Measurements from ENCODE around the gene ARHGAP21. TPM values are rescaled to one million over a fixed set of nuclear protein-coding genes. Genes with fewer than 3 reads are reported as not detected.
A peak's percentile ranks its signal among the peaks of the same experiment; 100 is the strongest.
"Not testable (repeated sequence)": the region's sequence is repeated elsewhere in the genome, so short reads cannot be mapped to it uniquely, and the experiment has no call there.

The ARHGAP21 gene
- total RNA-seq, 1 donor from 2014 or later = 80.6 TPM

GRCh38 chr10:24661376-24661775 is 62.3 kb downstream of the ARHGAP21 start:
- Histone ChIP-seq H3K27me3 (ENCODE audit: control insufficient read depth, insufficient read depth, low read length) (no peaks in the 10 kb centered on the region), H3K36me3 (ENCODE audit: control insufficient read depth, insufficient read depth, low read length) (peaks cover 2% of the 10 kb centered on the region), H3K4me3 (ENCODE audit: low read depth, low read length) (no peak overlapping the region)
- FAIRE-seq (no peak), DNase-seq (ENCODE audit: low read depth) (no peak)
- no peak for TF ChIP-seq CTCF (IDR thresholded peaks at IDR 0.05; ENCODE audit: insufficient read depth, low read length, severe bottlenecking)

- not testable (repeated sequence) for FAIRE-seq; H3K4me3 ChIP-seq (ENCODE audit: low read depth, low read length); DNase-seq (ENCODE audit: low read depth); H3K27me3 ChIP-seq (ENCODE audit: control insufficient read depth, insufficient read depth, low read length); H3K36me3 ChIP-seq (ENCODE audit: control insufficient read depth, insufficient read depth, low read length)
Measured at GRCh38 chr10:24658319-24658718, 65.4 kb downstream of the ARHGAP21 start.

- not testable (repeated sequence) for H3K4me3 ChIP-seq (ENCODE audit: low read depth, low read length); DNase-seq (ENCODE audit: low read depth); H3K27me3 ChIP-seq (ENCODE audit: control insufficient read depth, insufficient read depth, low read length); H3K36me3 ChIP-seq (ENCODE audit: control insufficient read depth, insufficient read depth, low read length); FAIRE-seq
Measured at GRCh38 chr10:24656326-24656725, 67.4 kb downstream of the ARHGAP21 start.

GRCh38 chr10:24652381-24652957 is 71.2 kb downstream of the ARHGAP21 start:
- FAIRE-seq = no peak
- Histone ChIP-seq H3K36me3 (ENCODE audit: control insufficient read depth, insufficient read depth, low read length) (peaks cover 3% of the 10 kb centered on the region), H3K27me3 (ENCODE audit: control insufficient read depth, insufficient read depth, low read length) (no peaks in the 10 kb centered on the region), H3K4me3 (ENCODE audit: low read depth, low read length) (no peak overlapping the region)
- no peak for DNase-seq (ENCODE audit: low read depth)
- no peak for TF ChIP-seq CTCF (IDR thresholded peaks at IDR 0.05; ENCODE audit: insufficient read depth, low read length, severe bottlenecking)

GRCh38 chr10:24651923-24652322 is 71.8 kb downstream of the ARHGAP21 start:
- FAIRE-seq (no peak), DNase-seq (ENCODE audit: low read depth) (no peak)
- Histone ChIP-seq H3K4me3 (ENCODE audit: low read depth, low read length) (no peak overlapping the region), H3K27me3 (ENCODE audit: control insufficient read depth, insufficient read depth, low read length) (no peaks in the 10 kb centered on the region), H3K36me3 (ENCODE audit: control insufficient read depth, insufficient read depth, low read length) (peaks cover 3% of the 10 kb centered on the region)
- no peak for TF ChIP-seq CTCF (IDR thresholded peaks at IDR 0.05; ENCODE audit: insufficient read depth, low read length, severe bottlenecking)

- no peak for FAIRE-seq
- Histone ChIP-seq H3K4me3 (ENCODE audit: low read depth, low read length) (no peak overlapping the region), H3K36me3 (ENCODE audit: control insufficient read depth, insufficient read depth, low read length) (peaks cover 3% of the 10 kb centered on the region), H3K27me3 (ENCODE audit: control insufficient read depth, insufficient read depth, low read length) (no peaks in the 10 kb centered on the region)
- TF ChIP-seq CTCF (IDR thresholded peaks at IDR 0.05; ENCODE audit: insufficient read depth, low read length, severe bottlenecking) = no peak
- DNase-seq (ENCODE audit: low read depth) = no peak
Measured at GRCh38 chr10:24650669-24651391, 72.9 kb downstream of the ARHGAP21 start.

- Histone ChIP-seq H3K4me3 (ENCODE audit: low read depth, low read length) (no peak overlapping the region), H3K36me3 (ENCODE audit: control insufficient read depth, insufficient read depth, low read length) (no peaks in the 10 kb centered on the region), H3K27me3 (ENCODE audit: control insufficient read depth, insufficient read depth, low read length) (no peaks in the 10 kb centered on the region)
- TF ChIP-seq CTCF (IDR thresholded peaks at IDR 0.05; ENCODE audit: insufficient read depth, low read length, severe bottlenecking) = no peak
- DNase-seq (ENCODE audit: low read depth) (peak; percentile 29), FAIRE-seq (no peak)
Measured at GRCh38 chr10:24645784-24646183, 77.9 kb downstream of the ARHGAP21 start.

Data from bronchial epithelial cell (primary cell).